Activated CD8-positive, alpha-beta memory T cell treated with anti-CD3 and anti-CD28 coated beads for 48 hours (primary cell): ENCODE results near the gene TOPORS.
"Not testable (repeated sequence)": the region's sequence is repeated elsewhere in the genome, so short reads cannot be mapped to it uniquely, and the experiment has no call there.

Experiments used
- DNase-seq, 3 experiments: peaks; one replicate each; pipeline ENCODE4 v3.0.0-alpha.2; 2020; ENCODE audit warnings: low read depth in 2 of 3, low spot score in 2 of 3

The TOPORS gene

GRCh38 chr9:32552172-32552872, at the start of gene TOPORS, which contains the start of gene SMIM27:
TSS of gene TOPORS (minus strand) at chr9:32552586. CDS start at chr9:32552436, 150 bp downstream.
TSS of gene SMIM27 (plus strand) at chr9:32552327. CDS start at chr9:32552435, 108 bp downstream.
- DNase-seq, result peak; percentile 74 to 78 (median 75)

GRCh38 chr9:32599021-32599420, 46.6 kb upstream of the TOPORS start:
- DNase-seq, result not testable (repeated sequence)

- no peak for DNase-seq
Measured at GRCh38 chr9:32596936-32597335, 44.5 kb upstream of the TOPORS start.

- no peak for DNase-seq
Measured at GRCh38 chr9:32596096-32596865, 43.9 kb upstream of the TOPORS start.

GRCh38 chr9:32590898-32591297, 38.5 kb upstream of the TOPORS start:
- no peak for DNase-seq

- DNase-seq, result no peak
Measured at GRCh38 chr9:32590476-32590875, 38.1 kb upstream of the TOPORS start.

- no peak for DNase-seq
Measured at GRCh38 chr9:32589083-32589723, 36.8 kb upstream of the TOPORS start.

- no peak for DNase-seq
Measured at GRCh38 chr9:32587901-32588300, 35.5 kb upstream of the TOPORS start.

GRCh38 chr9:32584784-32585183, 32.4 kb upstream of the TOPORS start:
- DNase-seq, result no peak

- DNase-seq, result no peak
Measured at GRCh38 chr9:32581512-32582143, 29.2 kb upstream of the TOPORS start.

- DNase-seq, result no peak
Measured at GRCh38 chr9:32580631-32581300, 28.4 kb upstream of the TOPORS start.

- peak in 2 of 3 experiments; percentile 52 to 60 for DNase-seq
Measured at GRCh38 chr9:32579706-32580331, 27.4 kb upstream of the TOPORS start.

- DNase-seq, result no peak
Measured at GRCh38 chr9:32578976-32579375, 26.6 kb upstream of the TOPORS start.

GRCh38 chr9:32577316-32577715, 24.9 kb upstream of the TOPORS start:
- DNase-seq, result no peak

GRCh38 chr9:32574858-32575257, 22.5 kb upstream of the TOPORS start:
- DNase-seq, result no peak

GRCh38 chr9:32573821-32574220, 21.4 kb upstream of the TOPORS start:
- DNase-seq, result no peak

GRCh38 chr9:32572900-32573523, 20.6 kb upstream of the TOPORS start, which contains the start of gene NDUFB6:
TSS of gene NDUFB6 (minus strand) at chr9:32573159. CDS start at chr9:32573060, 99 bp downstream.
- peak; percentile 82 to 94 (median 87) for DNase-seq

GRCh38 chr9:32571969-32572899, 19.8 kb upstream of the TOPORS start:
- DNase-seq, result peak in 1 of 3 experiments; percentile 18

- DNase-seq, result no peak
Measured at GRCh38 chr9:32570262-32570661, 17.9 kb upstream of the TOPORS start.
